ENCODE measurements around the gene KSR2.
"Not testable (repeated sequence)": the region's sequence is repeated elsewhere in the genome, so short reads cannot be mapped to it uniquely, and the experiment has no call there.

The KSR2 gene

GRCh38 chr12:117968826-117969659, at the start of gene KSR2:
Gene KSR2, minus strand, starts transcription at chr12:117968990. Its CDS starts 735 bp downstream, at chr12:117968255.
- H3K9me3 ChIP-seq (ENCODE audit: control insufficient read depth in 2 of 2, low read length in 2 of 2) = no peaks in the 10 kb centered on the region
- H3K9ac ChIP-seq (ENCODE audit: low read depth in 1 of 2, low read length in 2 of 2) = peak within 1 kb of the TSS; percentile 32 to 58
- peak within 1 kb of the TSS; percentile 62 to 69 for H3K4me3 ChIP-seq (ENCODE audit: low read length in 2 of 2)
- peaks cover 3 to 9% of the 10 kb centered on the region in 2 donors for H3K4me1 ChIP-seq (ENCODE audit: control insufficient read depth in 2 of 2, insufficient read depth in 2 of 2, low read length in 2 of 2)
- no peaks in the 10 kb centered on the region for H3K36me3 ChIP-seq (ENCODE audit: control insufficient read depth in 2 of 2, insufficient read depth in 2 of 2, low read length in 2 of 2)
- H3K27me3 ChIP-seq (ENCODE audit: control insufficient read depth in 2 of 2, insufficient read depth in 2 of 2, low read length in 2 of 2) = peaks cover 0 to 3% of the 10 kb centered on the region in 2 donors
- peak within 1 kb of the TSS; percentile 60 to 67 for H3K27ac ChIP-seq (ENCODE audit: low read depth in 2 of 2, low read length in 2 of 2)

GRCh38 chr12:118017926-118018325, 49.1 kb upstream of the KSR2 start:
- H3K27me3 ChIP-seq (ENCODE audit: control insufficient read depth in 2 of 2, insufficient read depth in 2 of 2, low read length in 2 of 2) = no peaks in the 10 kb centered on the region
- no peak overlapping the region for H3K4me3 ChIP-seq (ENCODE audit: low read length in 2 of 2)
- H3K9ac ChIP-seq (ENCODE audit: low read depth in 1 of 2, low read length in 2 of 2) = no peak overlapping the region
- peaks cover 6 to 13% of the 10 kb centered on the region in 2 donors for H3K4me1 ChIP-seq (ENCODE audit: control insufficient read depth in 2 of 2, insufficient read depth in 2 of 2, low read length in 2 of 2)
- peaks cover 13 to 18% of the 10 kb centered on the region in 2 donors for H3K36me3 ChIP-seq (ENCODE audit: control insufficient read depth in 2 of 2, insufficient read depth in 2 of 2, low read length in 2 of 2)
- H3K27ac ChIP-seq (ENCODE audit: low read depth in 2 of 2, low read length in 2 of 2) = no peak overlapping the region
- no peaks in the 10 kb centered on the region for H3K9me3 ChIP-seq (ENCODE audit: control insufficient read depth in 2 of 2, low read length in 2 of 2)

GRCh38 chr12:118016424-118017264, 47.9 kb upstream of the KSR2 start, which contains the start of gene RFC5:
Gene RFC5, plus strand, starts transcription at chr12:118016703. Its CDS starts 125 bp downstream, at chr12:118016828.
- H3K4me3 ChIP-seq (ENCODE audit: low read length in 2 of 2) = peak within 1 kb of the TSS; percentile 93 to 99
- H3K27ac ChIP-seq (ENCODE audit: low read depth in 2 of 2, low read length in 2 of 2) = peak within 1 kb of the TSS in 1 of 2 donors; percentile 23
- H3K9ac ChIP-seq (ENCODE audit: low read depth in 1 of 2, low read length in 2 of 2) = peak within 1 kb of the TSS; percentile 88 to 89
- H3K36me3 ChIP-seq (ENCODE audit: control insufficient read depth in 2 of 2, insufficient read depth in 2 of 2, low read length in 2 of 2) = peaks cover 10% of the 10 kb centered on the region in 2 donors
- peaks cover 6 to 13% of the 10 kb centered on the region in 2 donors for H3K4me1 ChIP-seq (ENCODE audit: control insufficient read depth in 2 of 2, insufficient read depth in 2 of 2, low read length in 2 of 2)
- no peaks in the 10 kb centered on the region for H3K9me3 ChIP-seq (ENCODE audit: control insufficient read depth in 2 of 2, low read length in 2 of 2)
- H3K27me3 ChIP-seq (ENCODE audit: control insufficient read depth in 2 of 2, insufficient read depth in 2 of 2, low read length in 2 of 2) = no peaks in the 10 kb centered on the region

GRCh38 chr12:118015944-118016343, 47.2 kb upstream of the KSR2 start:
- Histone ChIP-seq H3K36me3 (ENCODE audit: control insufficient read depth in 2 of 2, insufficient read depth in 2 of 2, low read length in 2 of 2) (peaks cover 10% of the 10 kb centered on the region in 2 donors), H3K4me1 (ENCODE audit: control insufficient read depth in 2 of 2, insufficient read depth in 2 of 2, low read length in 2 of 2) (peaks cover 6 to 13% of the 10 kb centered on the region in 2 donors), H3K4me3 (ENCODE audit: low read length in 2 of 2) (peak overlapping the region; percentile 93 to 99), H3K9ac (ENCODE audit: low read depth in 1 of 2, low read length in 2 of 2) (peak overlapping the region in 1 of 2 donors; percentile 5), H3K27ac (ENCODE audit: low read depth in 2 of 2, low read length in 2 of 2) (no peak overlapping the region), H3K9me3 (ENCODE audit: control insufficient read depth in 2 of 2, low read length in 2 of 2) (no peaks in the 10 kb centered on the region), H3K27me3 (ENCODE audit: control insufficient read depth in 2 of 2, insufficient read depth in 2 of 2, low read length in 2 of 2) (no peaks in the 10 kb centered on the region)

- peaks cover 6 to 13% of the 10 kb centered on the region in 2 donors for H3K4me1 ChIP-seq (ENCODE audit: control insufficient read depth in 2 of 2, insufficient read depth in 2 of 2, low read length in 2 of 2)
- H3K9ac ChIP-seq (ENCODE audit: low read depth in 1 of 2, low read length in 2 of 2) = no peak overlapping the region
- H3K27me3 ChIP-seq (ENCODE audit: control insufficient read depth in 2 of 2, insufficient read depth in 2 of 2, low read length in 2 of 2) = no peaks in the 10 kb centered on the region
- H3K27ac ChIP-seq (ENCODE audit: low read depth in 2 of 2, low read length in 2 of 2) = no peak overlapping the region
- no peak overlapping the region for H3K4me3 ChIP-seq (ENCODE audit: low read length in 2 of 2)
- no peaks in the 10 kb centered on the region for H3K9me3 ChIP-seq (ENCODE audit: control insufficient read depth in 2 of 2, low read length in 2 of 2)
- peaks cover 10% of the 10 kb centered on the region in 2 donors for H3K36me3 ChIP-seq (ENCODE audit: control insufficient read depth in 2 of 2, insufficient read depth in 2 of 2, low read length in 2 of 2)
These were observed 46.5 kb upstream of the KSR2 start for GRCh38 chr12:118015306-118015705.

GRCh38 chr12:118013283-118013682, 44.5 kb upstream of the KSR2 start:
- Histone ChIP-seq H3K27me3 (ENCODE audit: control insufficient read depth in 2 of 2, insufficient read depth in 2 of 2, low read length in 2 of 2) (no peaks in the 10 kb centered on the region), H3K4me1 (ENCODE audit: control insufficient read depth in 2 of 2, insufficient read depth in 2 of 2, low read length in 2 of 2) (peaks cover 6 to 13% of the 10 kb centered on the region in 2 donors), H3K9me3 (ENCODE audit: control insufficient read depth in 2 of 2, low read length in 2 of 2) (no peaks in the 10 kb centered on the region), H3K36me3 (ENCODE audit: control insufficient read depth in 2 of 2, insufficient read depth in 2 of 2, low read length in 2 of 2) (no peaks in the 10 kb centered on the region), H3K27ac (ENCODE audit: low read depth in 2 of 2, low read length in 2 of 2) (no peak overlapping the region), H3K9ac (ENCODE audit: low read depth in 1 of 2, low read length in 2 of 2) (no peak overlapping the region), H3K4me3 (ENCODE audit: low read length in 2 of 2) (no peak overlapping the region)

GRCh38 chr12:118011961-118012360, 43.2 kb upstream of the KSR2 start:
- Histone ChIP-seq H3K27ac (ENCODE audit: low read depth in 2 of 2, low read length in 2 of 2) (no peak overlapping the region), H3K9ac (ENCODE audit: low read depth in 1 of 2, low read length in 2 of 2) (no peak overlapping the region), H3K27me3 (ENCODE audit: control insufficient read depth in 2 of 2, insufficient read depth in 2 of 2, low read length in 2 of 2) (no peaks in the 10 kb centered on the region), H3K9me3 (ENCODE audit: control insufficient read depth in 2 of 2, low read length in 2 of 2) (no peaks in the 10 kb centered on the region), H3K4me3 (ENCODE audit: low read length in 2 of 2) (no peak overlapping the region), H3K4me1 (ENCODE audit: control insufficient read depth in 2 of 2, insufficient read depth in 2 of 2, low read length in 2 of 2) (peaks cover 1 to 4% of the 10 kb centered on the region in 2 donors), H3K36me3 (ENCODE audit: control insufficient read depth in 2 of 2, insufficient read depth in 2 of 2, low read length in 2 of 2) (no peaks in the 10 kb centered on the region)

- Histone ChIP-seq H3K36me3 (ENCODE audit: control insufficient read depth in 2 of 2, insufficient read depth in 2 of 2, low read length in 2 of 2) (no peaks in the 10 kb centered on the region), H3K27me3 (ENCODE audit: control insufficient read depth in 2 of 2, insufficient read depth in 2 of 2, low read length in 2 of 2) (no peaks in the 10 kb centered on the region), H3K4me3 (ENCODE audit: low read length in 2 of 2) (no peak overlapping the region), H3K4me1 (ENCODE audit: control insufficient read depth in 2 of 2, insufficient read depth in 2 of 2, low read length in 2 of 2) (peaks cover 0 to 3% of the 10 kb centered on the region in 2 donors), H3K9ac (ENCODE audit: low read depth in 1 of 2, low read length in 2 of 2) (no peak overlapping the region), H3K27ac (ENCODE audit: low read depth in 2 of 2, low read length in 2 of 2) (no peak overlapping the region), H3K9me3 (ENCODE audit: control insufficient read depth in 2 of 2, low read length in 2 of 2) (no peaks in the 10 kb centered on the region)
These were observed 42.6 kb upstream of the KSR2 start for GRCh38 chr12:118011377-118011776.

- H3K27me3 ChIP-seq (ENCODE audit: control insufficient read depth in 2 of 2, insufficient read depth in 2 of 2, low read length in 2 of 2) = no peaks in the 10 kb centered on the region
- no peak overlapping the region for H3K9ac ChIP-seq (ENCODE audit: low read depth in 1 of 2, low read length in 2 of 2)
- H3K4me3 ChIP-seq (ENCODE audit: low read length in 2 of 2) = no peak overlapping the region
- no peaks in the 10 kb centered on the region for H3K4me1 ChIP-seq (ENCODE audit: control insufficient read depth in 2 of 2, insufficient read depth in 2 of 2, low read length in 2 of 2)
- no peaks in the 10 kb centered on the region for H3K36me3 ChIP-seq (ENCODE audit: control insufficient read depth in 2 of 2, insufficient read depth in 2 of 2, low read length in 2 of 2)
- H3K9me3 ChIP-seq (ENCODE audit: control insufficient read depth in 2 of 2, low read length in 2 of 2) = no peaks in the 10 kb centered on the region
- H3K27ac ChIP-seq (ENCODE audit: low read depth in 2 of 2, low read length in 2 of 2) = no peak overlapping the region
These were observed 42.1 kb upstream of the KSR2 start for GRCh38 chr12:118010903-118011302.

GRCh38 chr12:117999806-118000205, 31.0 kb upstream of the KSR2 start:
- H3K9me3 ChIP-seq (ENCODE audit: control insufficient read depth in 2 of 2, low read length in 2 of 2); H3K4me1 ChIP-seq (ENCODE audit: control insufficient read depth in 2 of 2, insufficient read depth in 2 of 2, low read length in 2 of 2); H3K4me3 ChIP-seq (ENCODE audit: low read length in 2 of 2): not testable (repeated sequence)

More at GRCh38 chr12:117999806-118000205, 31.0 kb upstream of the KSR2 start:
- not testable (repeated sequence) for H3K27me3 ChIP-seq (ENCODE audit: control insufficient read depth in 2 of 2, insufficient read depth in 2 of 2, low read length in 2 of 2); H3K36me3 ChIP-seq (ENCODE audit: control insufficient read depth in 2 of 2, insufficient read depth in 2 of 2, low read length in 2 of 2); H3K9ac ChIP-seq (ENCODE audit: low read depth in 1 of 2, low read length in 2 of 2); H3K27ac ChIP-seq (ENCODE audit: low read depth in 2 of 2, low read length in 2 of 2)

Data from mucosa of rectum (tissue), 2 donors.